Central memory CD8-positive, alpha-beta T cell (primary cell): ENCODE measurements around the gene PDHX.

Experiments used
- ATAC-seq: fragments of 150-1000 bp; cut with Tn5 transposase; replicated peaks from 2 replicates; pipeline ENCODE4 v1.10.0; 2022; ENCODE audit warnings: mild to moderate bottlenecking, moderate FRiP score, moderate number of reproducible peaks; ENCODE audit not compliant: poor library complexity, severe bottlenecking; ENCODE audit errors: extremely low read depth
- DNase-seq, 2 donors: peaks; one replicate each; pipeline ENCODE4 v3.0.0; 2021; ENCODE audit warnings: low spot score in 2 of 2
- H3K27ac Mint-ChIP-seq: one replicate; pipeline ENCODE4 v1.8.0; 2022; ENCODE audit warnings: low read depth, mild to moderate bottlenecking, moderate library complexity, mixed read lengths
- H3K27me3 Mint-ChIP-seq: one replicate; pipeline ENCODE4 v1.8.0; 2022; ENCODE audit warnings: mixed read lengths
- H3K36me3 Mint-ChIP-seq: one replicate; pipeline ENCODE4 v1.8.0; 2022; ENCODE audit warnings: mild to moderate bottlenecking, moderate library complexity, mixed read lengths; ENCODE audit not compliant: insufficient read depth
- H3K4me1 Mint-ChIP-seq: one replicate; pipeline ENCODE4 v1.8.0; 2022; ENCODE audit warnings: mixed read lengths
- H3K4me3 Mint-ChIP-seq: one replicate; pipeline ENCODE4 v1.8.0; 2022; ENCODE audit warnings: mild to moderate bottlenecking, moderate library complexity, mixed read lengths
- H3K9me3 Mint-ChIP-seq: one replicate; pipeline ENCODE4 v1.8.0; 2022; ENCODE audit warnings: mixed read lengths

The PDHX gene

DNA sequence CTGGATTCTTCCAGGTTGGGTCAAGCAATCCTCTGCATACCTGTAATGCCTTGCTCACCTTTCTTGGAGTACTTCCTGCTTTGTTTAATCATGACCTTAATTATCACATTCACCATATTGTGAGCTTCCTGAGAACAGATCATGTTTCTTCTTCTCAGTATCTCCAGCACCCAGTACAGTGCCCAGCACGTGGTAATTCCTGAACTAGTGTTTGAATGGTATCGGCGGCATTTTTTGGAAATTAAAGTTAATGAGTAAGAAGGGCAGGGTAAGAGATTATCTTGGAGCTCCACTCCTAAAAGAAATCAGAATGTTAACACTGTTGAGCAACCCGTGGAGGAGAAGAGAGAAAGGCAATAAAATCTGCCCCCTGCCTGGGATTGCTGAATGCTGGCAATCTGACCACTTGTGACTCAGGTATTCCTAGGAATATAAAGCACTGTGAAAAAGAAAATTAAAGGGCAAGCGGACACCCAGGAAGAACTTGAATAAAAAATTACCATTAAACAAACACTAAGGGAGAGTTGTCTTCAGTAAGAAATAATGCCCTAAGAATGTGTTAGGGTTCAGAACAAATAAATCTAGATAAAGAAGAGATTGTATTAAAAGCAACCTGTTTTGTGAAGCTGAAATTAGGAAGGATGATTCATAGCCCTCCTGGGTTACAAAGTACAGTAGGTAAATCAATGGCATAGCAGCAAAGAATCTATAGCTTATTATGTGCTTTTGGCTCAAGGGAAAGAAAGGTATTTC lies 92.9 kb downstream of the PDHX start:
- DNase-seq (no peak), ATAC-seq (no peak)
- H3K27me3 Mint-ChIP-seq, result no peaks in the 10 kb centered on the region
- H3K9me3 Mint-ChIP-seq, result no peaks in the 10 kb centered on the region
- peaks cover 59% of the 10 kb centered on the region for H3K4me1 Mint-ChIP-seq
- H3K36me3 Mint-ChIP-seq, result peaks cover 4% of the 10 kb centered on the region
- no peak overlapping the region for H3K4me3 Mint-ChIP-seq
- H3K27ac Mint-ChIP-seq, result no peak overlapping the region

DNA sequence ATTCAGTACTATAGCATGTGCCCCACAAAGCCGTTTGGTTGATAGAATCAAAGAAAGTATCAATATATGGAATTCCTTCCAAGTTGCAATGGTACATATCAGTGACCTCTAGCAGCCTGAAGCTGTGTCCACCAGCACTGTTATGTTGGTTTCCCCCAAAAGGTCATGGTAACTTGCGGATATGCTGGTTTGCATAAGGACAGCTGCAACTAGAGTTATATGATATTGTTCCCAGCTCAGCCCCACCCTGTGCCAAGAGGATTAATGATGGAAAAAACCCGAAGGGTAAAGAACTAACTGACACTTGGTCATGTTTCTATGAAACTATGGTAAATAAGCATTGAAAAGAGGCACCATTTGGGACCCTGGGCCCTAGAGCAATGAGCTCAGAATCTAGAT lies 93.5 kb downstream of the PDHX start:
- ATAC-seq, result no peak
- Mint-ChIP-seq H3K27ac (no peak overlapping the region), H3K4me1 (peaks cover 58% of the 10 kb centered on the region), H3K36me3 (peaks cover 4% of the 10 kb centered on the region), H3K9me3 (no peaks in the 10 kb centered on the region), H3K4me3 (no peak overlapping the region), H3K27me3 (no peaks in the 10 kb centered on the region)
- DNase-seq, result no peak

DNA sequence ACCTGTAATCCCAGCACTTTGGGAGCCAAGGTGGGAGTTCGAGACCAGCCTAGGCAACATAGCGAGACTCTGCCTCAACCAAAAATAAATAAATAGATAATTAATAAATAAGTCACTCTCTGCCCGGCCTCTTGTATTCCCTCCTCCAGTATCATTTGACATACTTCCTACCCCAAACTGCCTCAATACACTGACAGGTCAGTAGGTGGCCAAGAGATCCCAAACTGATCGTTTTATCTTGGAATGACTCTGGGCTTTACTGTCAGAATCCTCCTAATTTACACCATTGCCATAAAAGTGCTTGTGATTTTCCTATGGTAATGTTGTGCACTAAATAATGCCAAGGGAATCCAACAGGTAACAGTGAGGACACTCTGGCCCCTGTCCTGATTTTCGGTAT lies 94.2 kb downstream of the PDHX start:
- Mint-ChIP-seq H3K36me3 (peaks cover 4% of the 10 kb centered on the region), H3K4me3 (no peak overlapping the region), H3K27ac (no peak overlapping the region), H3K9me3 (no peaks in the 10 kb centered on the region), H3K4me1 (peaks cover 54% of the 10 kb centered on the region), H3K27me3 (no peaks in the 10 kb centered on the region)
- ATAC-seq (no peak), DNase-seq (no peak)

DNA sequence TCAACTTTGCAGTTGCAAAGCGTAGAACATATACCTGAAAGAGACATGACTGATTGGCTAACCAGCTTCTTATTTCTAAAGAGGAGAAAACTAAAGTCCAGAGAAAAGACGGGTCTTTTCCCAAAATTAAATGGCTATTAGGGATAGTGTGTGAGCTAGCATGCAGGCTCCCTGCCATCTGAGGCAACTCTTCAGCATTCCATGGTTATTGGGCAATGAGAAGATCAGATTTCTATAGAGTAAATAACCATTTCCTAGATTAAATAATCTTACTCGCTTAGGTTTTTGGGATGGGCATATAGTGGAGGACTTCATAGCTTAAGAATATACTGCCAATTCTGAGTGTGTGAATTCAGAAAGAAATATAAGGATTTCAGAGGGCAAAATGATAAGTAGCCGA lies 95.0 kb downstream of the PDHX start:
- Mint-ChIP-seq H3K4me1 (peaks cover 48% of the 10 kb centered on the region), H3K9me3 (no peaks in the 10 kb centered on the region), H3K4me3 (no peak overlapping the region), H3K27ac (no peak overlapping the region), H3K27me3 (no peaks in the 10 kb centered on the region), H3K36me3 (peaks cover 4% of the 10 kb centered on the region)
- ATAC-seq, result no peak
- DNase-seq, result no peak

DNA sequence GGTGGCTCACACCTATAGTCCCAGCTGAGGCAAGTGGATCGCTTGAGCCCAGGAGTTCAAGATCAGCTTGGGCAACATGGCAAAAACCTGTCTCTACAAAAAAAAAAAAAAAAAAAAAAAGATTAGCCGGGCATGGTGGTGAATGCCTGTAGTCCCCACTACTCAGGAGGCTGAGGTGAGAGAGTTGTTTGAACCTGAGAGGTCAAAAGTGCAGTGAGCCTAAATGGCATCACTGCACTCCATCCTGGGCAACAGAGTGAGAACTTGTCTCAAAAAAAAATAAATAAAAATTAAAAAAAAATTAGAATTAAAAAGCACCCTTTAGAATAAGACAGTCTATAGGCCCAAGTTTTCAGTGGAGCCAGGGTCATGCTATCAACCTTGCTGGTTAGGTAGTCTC lies 95.5 kb downstream of the PDHX start:
- ATAC-seq (no peak), DNase-seq (no peak)
- H3K36me3 Mint-ChIP-seq, result peaks cover 4% of the 10 kb centered on the region
- H3K9me3 Mint-ChIP-seq, result no peaks in the 10 kb centered on the region
- no peaks in the 10 kb centered on the region for H3K27me3 Mint-ChIP-seq
- H3K4me1 Mint-ChIP-seq, result peaks cover 42% of the 10 kb centered on the region
- H3K27ac Mint-ChIP-seq, result no peak overlapping the region
- H3K4me3 Mint-ChIP-seq, result no peak overlapping the region

DNA sequence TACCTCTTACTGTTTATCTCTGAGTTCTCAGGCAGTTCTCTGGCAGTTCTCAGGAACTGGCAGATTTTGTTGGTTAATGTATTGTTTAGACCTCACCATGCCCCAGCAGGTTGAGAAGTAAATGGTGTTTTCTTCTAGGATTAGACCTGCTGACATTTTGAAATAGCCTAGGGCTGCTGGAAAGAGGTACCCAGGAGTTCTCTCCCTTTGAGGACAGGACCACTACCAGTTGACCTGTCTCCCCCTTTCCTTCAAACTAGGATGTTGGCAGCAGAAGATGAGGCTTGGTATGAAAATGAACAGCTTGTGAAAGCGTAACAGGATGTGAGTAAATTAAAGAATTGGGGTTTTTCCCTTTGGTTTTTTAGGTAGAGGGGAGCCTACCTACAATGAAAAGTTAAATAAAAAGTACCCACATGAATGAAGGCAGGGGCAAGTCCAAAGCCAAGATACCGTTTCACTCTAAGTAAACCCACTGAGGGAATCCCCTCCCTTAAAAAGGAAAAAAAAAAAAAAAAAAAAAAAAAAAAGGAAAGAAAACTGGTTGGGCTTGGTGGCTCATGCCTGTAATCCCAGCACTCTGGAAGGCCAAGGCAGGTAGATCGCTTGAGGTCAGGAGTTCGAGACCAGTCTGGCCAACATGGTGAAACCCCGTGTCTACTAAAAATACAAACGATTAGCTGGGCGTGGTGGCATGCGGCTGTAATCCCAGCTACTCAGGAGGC lies 96.2 kb downstream of the PDHX start:
- no peaks in the 10 kb centered on the region for H3K27me3 Mint-ChIP-seq
- no peak for DNase-seq
- H3K4me1 Mint-ChIP-seq, result peaks cover 36% of the 10 kb centered on the region
- no peaks in the 10 kb centered on the region for H3K9me3 Mint-ChIP-seq
- peak overlapping the region; percentile 93 for H3K27ac Mint-ChIP-seq
- peaks cover 4% of the 10 kb centered on the region for H3K36me3 Mint-ChIP-seq
- peak overlapping the region; percentile 47 for H3K4me3 Mint-ChIP-seq
- ATAC-seq, result peak; percentile 55

DNA sequence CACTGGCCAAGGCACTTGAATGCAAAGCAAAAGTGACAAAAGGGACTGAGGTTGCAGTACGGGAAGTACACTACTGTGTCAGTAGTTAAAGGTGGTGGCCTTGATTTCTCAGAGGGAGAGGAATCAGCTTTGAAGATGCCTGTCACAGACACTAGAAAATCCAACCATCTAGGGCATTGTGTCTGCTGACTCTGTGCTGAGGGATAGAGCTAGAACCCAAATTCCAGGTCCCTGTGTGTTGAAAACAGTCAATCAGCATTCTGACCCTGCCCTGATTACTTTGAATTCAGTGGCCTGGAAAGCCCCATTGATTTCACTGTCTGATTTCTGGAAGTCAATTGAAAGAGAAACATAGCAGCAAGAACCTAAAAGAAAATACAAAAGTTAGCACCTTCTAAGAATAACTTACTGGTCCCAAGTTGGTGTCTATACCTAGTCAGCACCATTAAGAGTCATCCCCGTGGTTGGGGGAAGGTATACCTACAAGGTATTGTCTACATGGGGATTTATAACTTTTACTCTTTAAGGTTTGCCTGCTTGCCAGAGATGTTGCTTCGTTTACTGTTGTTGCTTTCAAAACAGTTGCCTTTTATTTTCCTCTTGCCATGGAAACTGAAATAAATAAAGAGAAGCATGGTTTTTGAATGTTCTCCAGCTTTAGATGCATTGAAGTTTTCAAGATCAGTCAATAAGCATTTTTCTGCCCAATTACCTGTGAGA lies 97.3 kb downstream of the PDHX start:
- DNase-seq (peak in 1 of 2 donors; percentile 35), ATAC-seq (peak; percentile 71)
- peak overlapping the region; percentile 93 for H3K27ac Mint-ChIP-seq
- H3K4me1 Mint-ChIP-seq, result peaks cover 31% of the 10 kb centered on the region
- H3K27me3 Mint-ChIP-seq, result no peaks in the 10 kb centered on the region
- no peaks in the 10 kb centered on the region for H3K9me3 Mint-ChIP-seq
- H3K36me3 Mint-ChIP-seq, result peaks cover 4% of the 10 kb centered on the region
- H3K4me3 Mint-ChIP-seq, result peak overlapping the region; percentile 47

DNA sequence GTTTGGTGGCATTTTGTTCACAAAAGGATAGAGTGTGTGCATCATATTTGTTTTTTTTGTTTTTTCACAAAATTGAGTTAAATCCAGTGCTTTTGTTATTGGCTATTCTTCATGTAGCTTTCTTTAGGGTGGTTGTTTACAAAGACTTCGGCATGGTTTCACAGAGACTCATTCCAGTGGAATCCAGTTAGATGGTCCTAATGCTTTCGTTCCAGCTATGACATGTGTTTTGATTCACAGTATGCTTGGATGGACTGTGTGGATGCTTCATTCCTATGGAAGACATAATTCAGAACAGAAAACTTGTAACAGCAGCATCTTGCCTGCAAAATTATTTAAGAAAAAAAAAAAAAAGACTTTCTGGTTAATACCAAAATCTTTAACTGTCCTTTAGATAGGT lies 97.9 kb downstream of the PDHX start:
- H3K36me3 Mint-ChIP-seq, result peaks cover 4% of the 10 kb centered on the region
- DNase-seq, result no peak
- ATAC-seq, result no peak
- H3K27me3 Mint-ChIP-seq, result no peaks in the 10 kb centered on the region
- H3K4me3 Mint-ChIP-seq, result no peak overlapping the region
- H3K9me3 Mint-ChIP-seq, result no peaks in the 10 kb centered on the region
- H3K27ac Mint-ChIP-seq, result peak overlapping the region; percentile 93
- peaks cover 24% of the 10 kb centered on the region for H3K4me1 Mint-ChIP-seq

DNA sequence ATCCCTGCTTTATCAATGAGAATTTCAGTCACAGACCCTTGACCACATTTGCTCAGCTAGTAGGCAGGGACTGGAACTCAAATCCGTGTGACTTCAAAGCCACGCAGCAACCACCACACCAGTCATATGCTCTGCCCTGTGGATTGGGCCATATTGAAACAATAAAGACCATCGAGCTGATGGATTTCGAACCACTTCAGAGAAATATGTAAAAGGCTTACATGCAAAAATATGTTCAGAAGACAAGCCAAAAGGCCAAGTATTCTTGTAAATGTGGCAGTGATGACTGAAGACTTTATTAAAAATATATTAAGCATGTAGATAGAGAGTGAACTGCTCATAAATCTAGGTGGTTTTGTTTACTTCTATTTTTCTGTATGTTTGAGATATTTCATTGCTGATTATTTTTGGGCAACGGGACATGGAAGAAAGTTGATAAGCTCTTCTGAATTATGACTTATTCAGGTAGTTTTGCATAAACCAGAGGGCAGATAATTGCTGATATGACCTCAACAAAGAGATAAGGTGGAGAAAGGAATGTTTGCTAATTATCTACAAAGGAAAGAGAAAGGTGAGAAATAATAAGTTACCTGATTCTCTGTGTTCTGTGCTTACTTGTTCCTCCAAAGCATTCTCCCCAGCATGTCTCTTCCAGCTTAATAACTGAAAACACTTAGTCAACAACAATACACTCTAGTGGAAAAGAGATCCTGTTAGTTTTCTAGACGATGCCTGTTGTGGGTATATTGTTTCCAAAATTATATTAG lies 99.4 kb downstream of the PDHX start:
- no peak overlapping the region for H3K27ac Mint-ChIP-seq
- H3K4me3 Mint-ChIP-seq, result no peak overlapping the region
- no peaks in the 10 kb centered on the region for H3K9me3 Mint-ChIP-seq
- peaks cover 4% of the 10 kb centered on the region for H3K36me3 Mint-ChIP-seq
- DNase-seq, result no peak
- peaks cover 21% of the 10 kb centered on the region for H3K4me1 Mint-ChIP-seq
- H3K27me3 Mint-ChIP-seq, result no peaks in the 10 kb centered on the region
- ATAC-seq, result no peak

DNA sequence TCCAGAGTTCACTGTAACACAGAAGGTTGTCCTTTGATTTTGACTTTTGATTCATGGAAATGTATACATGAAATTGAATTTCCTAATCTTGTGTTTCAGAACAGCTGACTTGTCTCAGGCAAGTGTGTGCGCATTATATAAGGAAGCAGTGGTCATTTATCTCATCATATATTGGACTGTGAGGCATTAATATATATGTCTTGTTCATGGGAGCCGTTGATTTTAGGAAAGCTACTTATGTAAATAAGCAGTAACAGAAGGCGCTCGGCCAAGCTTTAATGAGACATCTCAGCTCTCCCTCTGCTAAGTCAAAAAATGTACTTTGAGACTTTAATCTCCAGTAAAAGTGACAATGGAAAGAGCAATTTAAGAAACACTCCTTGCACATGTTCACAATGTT lies 100.5 kb downstream of the PDHX start:
- Mint-ChIP-seq H3K4me1 (peaks cover 21% of the 10 kb centered on the region), H3K36me3 (peaks cover 4% of the 10 kb centered on the region), H3K27me3 (no peaks in the 10 kb centered on the region), H3K27ac (no peak overlapping the region), H3K9me3 (no peaks in the 10 kb centered on the region), H3K4me3 (no peak overlapping the region)
- no peak for ATAC-seq
- no peak for DNase-seq

DNA sequence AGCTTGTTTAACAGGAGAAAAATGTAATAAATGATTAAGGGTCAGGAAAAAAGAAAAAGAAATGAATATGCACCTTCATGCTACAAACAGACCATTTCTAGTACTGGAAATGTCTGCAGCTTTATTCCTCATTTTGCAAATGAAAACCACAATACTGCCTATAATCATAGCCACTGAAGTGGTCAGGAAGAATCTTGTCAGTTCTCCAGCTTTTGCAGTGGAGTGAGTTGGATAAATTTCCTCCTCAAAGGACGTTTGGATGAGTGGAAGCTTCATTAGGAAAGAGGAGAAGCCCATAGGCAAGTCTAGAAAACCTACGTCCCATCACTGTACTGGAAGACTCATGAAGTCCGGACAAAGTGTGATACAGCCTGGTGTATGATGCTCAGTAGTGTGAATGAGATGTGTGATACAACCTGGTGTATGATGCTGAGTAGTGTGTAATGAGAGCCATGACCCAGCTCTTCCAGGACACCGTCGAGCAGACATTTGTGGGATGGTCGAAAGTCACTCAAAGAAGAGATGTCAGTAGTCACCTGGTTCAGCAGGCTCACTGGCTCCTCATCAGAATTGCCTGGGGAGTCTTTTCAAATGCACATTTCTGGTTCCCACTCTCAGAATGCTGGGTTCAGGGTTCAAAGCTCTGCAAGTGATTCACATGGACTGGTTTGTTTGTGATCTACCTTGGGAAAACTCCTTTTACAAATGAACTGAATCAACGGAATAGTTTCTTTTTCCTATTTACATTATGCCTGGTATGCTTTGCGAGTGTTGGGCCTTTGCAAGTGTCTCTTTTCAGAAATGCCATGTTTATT lies 101.3 kb downstream of the PDHX start:
- Mint-ChIP-seq H3K4me3 (no peak overlapping the region), H3K4me1 (peaks cover 14% of the 10 kb centered on the region), H3K27me3 (no peaks in the 10 kb centered on the region), H3K36me3 (peaks cover 4% of the 10 kb centered on the region), H3K27ac (no peak overlapping the region), H3K9me3 (no peaks in the 10 kb centered on the region)
- ATAC-seq (no peak), DNase-seq (no peak)

DNA sequence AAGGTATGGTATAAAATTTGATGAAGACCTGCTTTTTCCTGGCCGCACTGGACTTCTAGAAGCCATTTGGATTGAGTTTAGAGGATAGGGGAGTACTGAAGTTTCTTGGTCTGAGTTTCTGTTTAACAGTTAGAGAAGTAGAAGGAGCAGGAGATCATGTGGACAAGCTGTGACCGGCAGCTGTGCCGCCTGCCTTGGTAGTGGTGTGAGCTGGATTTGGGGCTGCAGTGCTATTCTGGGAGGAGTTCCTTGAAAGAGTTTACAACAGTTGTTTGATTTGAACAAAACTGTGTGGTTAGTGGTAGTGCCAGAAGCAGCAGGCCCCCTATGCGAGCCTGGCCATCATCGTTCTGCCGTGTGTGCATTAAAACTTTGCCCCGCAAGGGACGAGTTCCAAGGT lies 105.2 kb downstream of the PDHX start:
- Mint-ChIP-seq H3K27ac (no peak overlapping the region), H3K9me3 (peaks cover 20% of the 10 kb centered on the region), H3K27me3 (no peaks in the 10 kb centered on the region), H3K36me3 (no peaks in the 10 kb centered on the region), H3K4me1 (no peaks in the 10 kb centered on the region), H3K4me3 (no peak overlapping the region)
- ATAC-seq (no peak), DNase-seq (no peak)
